Skeletal muscle tissue (tissue), 4 donors: ENCODE measurements around the gene DPCD. TPM values are rescaled to one million over a fixed set of nuclear protein-coding genes. Genes with fewer than 3 reads are reported as not detected.

Source experiments
- H3K27ac ChIP-seq: one replicate; pipeline ENCODE4 v1.7.0; 2013; ENCODE audit warnings: mild to moderate bottlenecking, low read depth, low read length, inconsistent platforms
- H3K27me3 ChIP-seq, 3 donors: one replicate each; pipeline ENCODE4 v1.7.0; 2013; ENCODE audit warnings: low read length in 3 of 3; ENCODE audit not compliant: control insufficient read depth in 3 of 3, insufficient read depth in 3 of 3
- H3K36me3 ChIP-seq, 3 donors: one replicate each; pipeline ENCODE4 v1.7.0; 2013; ENCODE audit warnings: low read length in 3 of 3; ENCODE audit not compliant: control insufficient read depth in 3 of 3, insufficient read depth in 3 of 3
- H3K4me1 ChIP-seq, 3 donors: one replicate each; pipeline ENCODE4 v1.7.0; 2013; ENCODE audit warnings: low read length in 3 of 3, mild to moderate bottlenecking in 3 of 3; ENCODE audit not compliant: control insufficient read depth in 3 of 3, insufficient read depth in 3 of 3
- H3K4me3 ChIP-seq, 3 donors: one replicate each; pipeline ENCODE4 v1.7.0; 2013; ENCODE audit warnings: low read length in 3 of 3
- H3K9ac ChIP-seq, 3 donors: one replicate each; pipeline ENCODE4 v1.7.0; 2013; ENCODE audit warnings: low read length in 3 of 3, mild to moderate bottlenecking in 3 of 3, moderate library complexity in 2 of 3, low read depth in 1 of 3
- H3K9me3 ChIP-seq, 3 donors: one replicate each; pipeline ENCODE4 v1.7.0; 2013; ENCODE audit warnings: low read length in 3 of 3; ENCODE audit not compliant: control insufficient read depth in 3 of 3
- total RNA-seq: library from RNA; depleted of rRNA; stranded (reverse); fragments of >200 nt; gene quantifications from one replicate; pipeline ENCODE4 v1.2.3, GENCODE V29; 2014
- donor health status: Osteomylitis.

Gene DPCD
- total RNA-seq, 1 donor from 2014 or later: 20.4 TPM

- no peak overlapping the region for H3K27ac ChIP-seq
- no peak overlapping the region for H3K9ac ChIP-seq
- no peak overlapping the region for H3K4me3 ChIP-seq
- H3K9me3 ChIP-seq: no peaks in the 10 kb centered on the region
- no peaks in the 10 kb centered on the region for H3K27me3 ChIP-seq
- H3K36me3 ChIP-seq: peaks cover 9 to 16% (median 15%) of the 10 kb centered on the region in 3 donors
- H3K4me1 ChIP-seq: no peaks in the 10 kb centered on the region
Observed at GRCh38 chr10:101617824-101618568, 29.9 kb downstream of the DPCD start.

- Histone ChIP-seq H3K27ac (no peak overlapping the region), H3K9ac (no peak overlapping the region), H3K4me1 (no peaks in the 10 kb centered on the region), H3K4me3 (no peak overlapping the region), H3K9me3 (no peaks in the 10 kb centered on the region), H3K36me3 (peaks cover 9 to 21% (median 15%) of the 10 kb centered on the region in 3 donors), H3K27me3 (no peaks in the 10 kb centered on the region)
Observed at GRCh38 chr10:101618871-101619270, 30.8 kb downstream of the DPCD start.

- Histone ChIP-seq H3K27ac (no peak overlapping the region), H3K9ac (no peak overlapping the region), H3K4me1 (peaks cover 3 to 6% (median 5%) of the 10 kb centered on the region in 3 donors), H3K9me3 (no peaks in the 10 kb centered on the region), H3K27me3 (no peaks in the 10 kb centered on the region), H3K4me3 (no peak overlapping the region), H3K36me3 (peaks cover 9 to 27% (median 15%) of the 10 kb centered on the region in 3 donors)
Observed at GRCh38 chr10:101619983-101620382, 31.9 kb downstream of the DPCD start.

- Histone ChIP-seq H3K27me3 (no peaks in the 10 kb centered on the region), H3K4me1 (peaks cover 16 to 20% (median 19%) of the 10 kb centered on the region in 3 donors), H3K4me3 (no peak overlapping the region), H3K27ac (no peak overlapping the region), H3K36me3 (peaks cover 2 to 20% (median 10%) of the 10 kb centered on the region in 3 donors), H3K9me3 (no peaks in the 10 kb centered on the region), H3K9ac (no peak overlapping the region)
Observed at GRCh38 chr10:101623528-101623927, 35.4 kb downstream of the DPCD start.

- Histone ChIP-seq H3K27ac (no peak overlapping the region), H3K36me3 (peaks cover 2 to 20% (median 6%) of the 10 kb centered on the region in 3 donors), H3K9ac (no peak overlapping the region), H3K27me3 (no peaks in the 10 kb centered on the region), H3K9me3 (no peaks in the 10 kb centered on the region), H3K4me3 (no peak overlapping the region), H3K4me1 (peaks cover 20 to 24% (median 22%) of the 10 kb centered on the region in 3 donors)
Observed at GRCh38 chr10:101624526-101625102, 36.5 kb downstream of the DPCD start.

GRCh38 chr10:101625821-101626412 lies 37.8 kb downstream of the DPCD start:
- no peaks in the 10 kb centered on the region for H3K9me3 ChIP-seq
- H3K27me3 ChIP-seq: no peaks in the 10 kb centered on the region
- no peak overlapping the region for H3K4me3 ChIP-seq
- peaks cover 21 to 31% (median 23%) of the 10 kb centered on the region in 3 donors for H3K4me1 ChIP-seq
- H3K36me3 ChIP-seq: peaks cover 2 to 16% (median 5%) of the 10 kb centered on the region in 3 donors
- H3K9ac ChIP-seq: no peak overlapping the region
- H3K27ac ChIP-seq: no peak overlapping the region

GRCh38 chr10:101629837-101630632 lies 41.9 kb downstream of the DPCD start:
- H3K36me3 ChIP-seq: peaks cover 0 to 6% (median 2%) of the 10 kb centered on the region in 3 donors
- H3K4me1 ChIP-seq: peaks cover 17 to 25% (median 18%) of the 10 kb centered on the region in 3 donors
- H3K9ac ChIP-seq: no peak overlapping the region
- H3K27ac ChIP-seq: no peak overlapping the region
- H3K27me3 ChIP-seq: no peaks in the 10 kb centered on the region
- no peaks in the 10 kb centered on the region for H3K9me3 ChIP-seq
- no peak overlapping the region for H3K4me3 ChIP-seq

- Histone ChIP-seq H3K4me3 (no peak overlapping the region), H3K27ac (no peak overlapping the region), H3K4me1 (peaks cover 11 to 20% (median 13%) of the 10 kb centered on the region in 3 donors), H3K36me3 (peaks cover 0 to 6% (median 2%) of the 10 kb centered on the region in 3 donors), H3K9ac (no peak overlapping the region), H3K27me3 (no peaks in the 10 kb centered on the region), H3K9me3 (no peaks in the 10 kb centered on the region)
Observed at GRCh38 chr10:101630633-101630920, 42.5 kb downstream of the DPCD start.

GRCh38 chr10:101631821-101632475 lies 43.8 kb downstream of the DPCD start:
- Histone ChIP-seq H3K36me3 (peaks cover 0 to 6% (median 2%) of the 10 kb centered on the region in 3 donors), H3K4me3 (no peak overlapping the region), H3K4me1 (peaks cover 4 to 12% (median 4%) of the 10 kb centered on the region in 3 donors), H3K9me3 (no peaks in the 10 kb centered on the region), H3K27me3 (no peaks in the 10 kb centered on the region), H3K27ac (no peak overlapping the region), H3K9ac (no peak overlapping the region)
